Measurements from ENCODE around the gene ZNF728. TPM values are rescaled to one million over a fixed set of nuclear protein-coding genes. Genes with fewer than 3 reads are reported as not detected.
"Not testable (repeated sequence)": the region's sequence is repeated elsewhere in the genome, so short reads cannot be mapped to it uniquely, and the experiment has no call there.

Gene ZNF728
- total and polyA plus RNA-seq, 12 donors = 0.28 to 6.8 (median 4.7) TPM

DNA sequence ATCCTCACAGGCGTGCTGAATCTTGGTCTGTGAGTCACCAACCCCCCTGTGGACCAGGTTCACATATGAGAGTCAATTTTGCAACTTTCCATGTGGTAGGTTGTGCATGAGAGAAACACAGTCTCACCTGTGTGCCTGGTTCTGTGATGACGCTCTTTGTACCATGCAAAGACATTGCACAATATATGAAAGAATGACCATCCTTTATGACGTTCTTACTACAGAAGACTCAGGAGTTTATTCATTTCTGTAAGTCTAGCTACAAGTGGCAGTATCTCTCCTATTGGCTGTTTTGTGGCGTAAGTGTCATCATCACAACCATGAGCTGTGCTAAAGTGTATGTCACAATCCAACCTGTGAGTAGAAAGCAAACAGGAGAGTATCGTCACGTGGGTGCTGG lies 43.8 kb upstream of the ZNF728 start:
- H3K4me1 ChIP-seq = no peaks in the 10 kb centered on the region
- 77 to 82% methylated on average over 6 of the region's 6 CpGs for WGBS, 2 donors
- TF ChIP-seq, protein P1, sequence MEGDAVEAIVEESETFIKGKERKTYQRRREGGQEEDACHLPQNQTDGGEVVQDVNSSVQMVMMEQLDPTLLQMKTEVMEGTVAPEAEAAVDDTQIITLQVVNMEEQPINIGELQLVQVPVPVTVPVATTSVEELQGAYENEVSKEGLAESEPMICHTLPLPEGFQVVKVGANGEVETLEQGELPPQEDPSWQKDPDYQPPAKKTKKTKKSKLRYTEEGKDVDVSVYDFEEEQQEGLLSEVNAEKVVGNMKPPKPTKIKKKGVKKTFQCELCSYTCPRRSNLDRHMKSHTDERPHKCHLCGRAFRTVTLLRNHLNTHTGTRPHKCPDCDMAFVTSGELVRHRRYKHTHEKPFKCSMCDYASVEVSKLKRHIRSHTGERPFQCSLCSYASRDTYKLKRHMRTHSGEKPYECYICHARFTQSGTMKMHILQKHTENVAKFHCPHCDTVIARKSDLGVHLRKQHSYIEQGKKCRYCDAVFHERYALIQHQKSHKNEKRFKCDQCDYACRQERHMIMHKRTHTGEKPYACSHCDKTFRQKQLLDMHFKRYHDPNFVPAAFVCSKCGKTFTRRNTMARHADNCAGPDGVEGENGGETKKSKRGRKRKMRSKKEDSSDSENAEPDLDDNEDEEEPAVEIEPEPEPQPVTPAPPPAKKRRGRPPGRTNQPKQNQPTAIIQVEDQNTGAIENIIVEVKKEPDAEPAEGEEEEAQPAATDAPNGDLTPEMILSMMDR (IDR thresholded peaks at IDR 0.05) = no peak

DNA sequence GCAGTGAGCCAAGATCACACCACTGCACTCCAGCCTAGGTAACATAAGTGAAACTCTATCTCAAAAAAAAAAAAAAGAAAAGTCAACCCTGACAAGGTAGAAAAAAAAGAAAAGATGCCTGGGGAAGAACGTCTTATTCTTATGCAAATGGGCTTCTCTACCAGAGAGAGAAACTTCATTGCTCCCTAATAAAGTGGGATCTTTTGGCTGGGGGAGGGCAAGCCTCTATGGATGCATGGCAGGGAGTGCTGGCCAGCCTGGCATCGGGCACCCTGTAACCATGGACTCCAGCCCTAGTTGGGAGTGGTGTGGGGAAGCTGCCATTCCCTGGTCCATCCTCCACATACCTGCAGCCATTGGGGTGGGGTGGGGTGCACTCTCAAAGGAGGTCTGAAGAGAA lies 30.7 kb upstream of the ZNF728 start:
- ATAC-seq (no peak), DNase-seq (no peak)
- H3K4me3 ChIP-seq = no peak overlapping the region
- TF ChIP-seq, protein P1 (IDR thresholded peaks at IDR 0.05) = no peak
- H3K27me3 ChIP-seq = no peaks in the 10 kb centered on the region
- H3K36me3 ChIP-seq = no peaks in the 10 kb centered on the region
- WGBS, 2 donors = 66 to 72% methylated on average over 2 of the region's 2 CpGs
- peaks cover 0 to 48% (median 0%) of the 10 kb centered on the region in 11 donors for H3K9me3 ChIP-seq
- intact Hi-C loops (cut with DNase I) = no loop called here
- no peak overlapping the region for H3K27ac ChIP-seq
- H3K4me1 ChIP-seq = no peaks in the 10 kb centered on the region

More for the DNA sequence above, 43.8 kb upstream of the ZNF728 start:
- ATAC-seq (no peak), DNase-seq (no peak)
- Histone ChIP-seq H3K4me3 (no peak overlapping the region), H3K36me3 (no peaks in the 10 kb centered on the region), H3K27ac (no peak overlapping the region), H3K9me3 (peaks cover 0 to 66% (median 0%) of the 10 kb centered on the region in 11 donors), H3K27me3 (no peaks in the 10 kb centered on the region)
- intact Hi-C loops (cut with DNase I) = no loop called here

DNA sequence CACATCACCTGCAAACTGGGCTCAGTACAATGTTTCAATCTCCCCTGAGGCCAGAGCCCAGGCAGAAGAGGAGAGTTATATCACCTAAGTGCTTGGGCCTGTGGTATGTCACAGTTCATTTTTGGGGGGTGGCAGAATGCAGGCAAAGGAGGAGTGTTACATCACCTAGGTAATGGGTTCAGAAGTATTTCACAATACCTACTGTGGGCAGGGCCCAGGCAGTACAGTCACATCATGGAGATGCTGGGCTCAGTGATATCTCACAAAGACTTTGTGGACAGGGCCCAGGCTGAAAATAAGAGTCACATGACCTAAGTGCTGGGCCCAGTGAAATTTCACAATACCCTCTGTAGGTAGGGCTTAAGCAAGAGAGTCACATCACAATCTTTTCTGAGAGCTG lies 12.7 kb upstream of the ZNF728 start:
- no peak overlapping the region for H3K27ac ChIP-seq
- H3K9me3 ChIP-seq = peaks cover 0 to 73% (median 0%) of the 10 kb centered on the region in 11 donors
- H3K36me3 ChIP-seq = no peaks in the 10 kb centered on the region
- intact Hi-C loops (cut with DNase I) = no loop called here
- TF ChIP-seq, protein P1 (IDR thresholded peaks at IDR 0.05) = no peak
- no peak for ATAC-seq
- DNase-seq = no peak
- H3K4me3 ChIP-seq = no peak overlapping the region
- H3K27me3 ChIP-seq = no peaks in the 10 kb centered on the region
- no peaks in the 10 kb centered on the region for H3K4me1 ChIP-seq

DNA sequence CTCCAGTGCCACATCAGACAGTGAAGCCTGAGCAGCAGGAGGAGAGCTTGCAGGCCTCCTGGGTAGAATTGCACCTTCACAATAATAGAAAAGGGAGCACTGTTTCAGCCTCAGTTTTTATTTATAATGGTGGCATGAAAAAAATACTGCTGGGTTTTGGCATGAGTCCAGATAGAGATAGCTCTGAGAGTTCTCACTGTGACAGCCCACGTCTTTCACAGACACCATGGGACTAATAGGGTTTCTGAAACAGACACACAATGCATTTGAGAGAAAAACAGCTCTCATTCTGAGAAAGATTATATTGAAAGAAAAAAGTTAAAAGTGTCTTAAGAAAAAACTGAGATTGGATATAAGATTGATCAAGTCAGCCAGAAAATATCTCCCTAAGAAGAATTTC lies 8.0 kb downstream of the ZNF728 start:
- intact Hi-C loops (cut with DNase I); H3K4me1 ChIP-seq; H3K4me3 ChIP-seq; DNase-seq; H3K27ac ChIP-seq; H3K27me3 ChIP-seq: not testable (repeated sequence)
- 20 to 35% methylated on average over 1 of the region's 1 CpG for WGBS, 2 donors
- Histone ChIP-seq H3K9me3 (peaks cover 0 to 100% (median 12%) of the 10 kb centered on the region in 11 donors), H3K36me3 (peaks cover 0 to 13% (median 0%) of the 10 kb centered on the region in 9 donors)
- ATAC-seq = peak in 2 of 8 donors; percentile 44 to 61

DNA sequence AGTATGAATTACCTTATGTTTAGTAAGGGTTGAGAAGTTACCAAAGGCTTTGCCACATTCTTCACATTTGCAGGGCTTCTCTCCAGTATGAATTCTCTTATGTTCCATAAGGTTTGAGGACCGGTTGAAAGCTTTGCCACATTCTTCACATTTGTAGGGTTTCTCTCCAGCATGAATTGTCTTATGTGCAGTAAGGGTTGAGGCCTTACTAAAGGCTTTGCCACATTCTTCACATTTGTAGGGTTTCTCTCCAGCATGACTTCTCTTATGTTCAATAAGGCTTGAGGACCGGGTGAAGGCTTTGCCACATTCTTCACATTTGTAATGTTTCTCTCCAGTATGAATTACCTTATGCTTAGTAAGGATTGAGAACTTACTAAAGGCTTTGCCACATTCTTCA lies 26.7 kb downstream of the ZNF728 start:
- ATAC-seq = no peak
- Histone ChIP-seq H3K27me3 (no peaks in the 10 kb centered on the region), H3K9me3 (peaks cover 0 to 100% (median 98%) of the 10 kb centered on the region in 11 donors), H3K36me3 (peaks cover 6 to 100% (median 28%) of the 10 kb centered on the region in 9 donors), H3K4me3 (no peak overlapping the region), H3K4me1 (no peaks in the 10 kb centered on the region), H3K27ac (no peak overlapping the region)
- TF ChIP-seq, protein P1 (IDR thresholded peaks at IDR 0.05) = no peak
- no peak for DNase-seq
- intact Hi-C loops (cut with DNase I) = no loop called here
- 83 to 88% methylated on average over 2 of the region's 2 CpGs for WGBS, 2 donors

DNA sequence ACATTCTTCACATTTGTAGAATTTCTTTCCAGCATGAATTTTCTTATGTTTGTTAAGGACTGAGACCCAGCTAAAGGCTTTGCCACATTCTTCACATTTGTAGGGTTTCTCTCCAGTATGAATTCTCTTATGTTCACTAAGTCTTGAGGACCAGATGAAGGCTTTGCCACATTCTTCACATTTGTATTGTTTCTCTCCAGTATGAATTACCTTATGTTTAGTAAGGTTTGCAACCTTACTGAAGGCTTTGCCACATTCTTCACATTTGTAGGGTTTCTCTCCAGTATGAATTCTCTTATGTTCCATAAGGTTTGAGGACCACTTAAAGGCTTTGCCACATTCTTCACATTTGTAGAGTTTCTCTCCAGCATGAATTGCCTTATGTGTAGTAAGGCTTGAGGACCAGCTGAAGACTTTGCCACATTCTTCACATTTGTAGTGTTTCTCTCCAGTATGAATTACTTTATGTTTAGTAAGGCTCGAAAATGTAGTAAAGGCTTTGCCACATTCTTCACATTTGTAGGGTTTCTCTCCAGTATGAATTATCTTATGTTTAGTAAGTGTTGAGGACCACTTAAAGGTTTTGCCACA lies 27.3 kb downstream of the ZNF728 start:
- H3K4me1 ChIP-seq; DNase-seq; intact Hi-C loops (cut with DNase I); H3K27me3 ChIP-seq; ATAC-seq; H3K27ac ChIP-seq; H3K4me3 ChIP-seq: not testable (repeated sequence)
- Histone ChIP-seq H3K36me3 (peaks cover 6 to 100% (median 28%) of the 10 kb centered on the region in 9 donors), H3K9me3 (peaks cover 0 to 100% (median 98%) of the 10 kb centered on the region in 11 donors)
- 67 to 74% methylated on average over 1 of the region's 1 CpG for WGBS, 2 donors
